Ascending aorta (tissue), 2 donors: Measurements from ENCODE around the gene ZNF532. TPM values are rescaled to one million over a fixed set of nuclear protein-coding genes. Genes with fewer than 3 reads are reported as not detected.
A peak's percentile ranks its signal among the peaks of the same experiment; 100 is the strongest.

Experiments used
- DNase-seq, 2 donors: peaks; one replicate each; pipeline ENCODE4 v3.0.0-alpha.2; 2019; ENCODE audit warnings: low spot score in 2 of 2
- H3K27ac ChIP-seq, 2 donors: fragments of 200-600 bp; sonication (generic); one replicate each; pipeline ENCODE4 v1.5.1; 2016 to 2017; ENCODE audit warnings: mild to moderate bottlenecking in 1 of 2
- H3K27me3 ChIP-seq: fragments of 200-600 bp; sonication (generic); one replicate; pipeline ENCODE4 v1.5.1; 2017
- H3K36me3 ChIP-seq, 2 donors: fragments of 200-600 bp; sonication (generic); one replicate each; pipeline ENCODE4 v1.5.1; 2016
- H3K4me1 ChIP-seq, 2 donors: fragments of 200-600 bp; sonication (generic); one replicate each; pipeline ENCODE4 v1.5.1; 2016 to 2017; ENCODE audit warnings: mild to moderate bottlenecking in 1 of 2
- H3K4me3 ChIP-seq, 2 donors: fragments of 200-600 bp; sonication (generic); one replicate each; pipeline ENCODE4 v1.5.1; 2016 to 2017; ENCODE audit warnings: mild to moderate bottlenecking in 1 of 2
- H3K9me3 ChIP-seq, 2 donors: fragments of 200-600 bp; sonication (generic); one replicate each; pipeline ENCODE4 v1.5.1; 2016
- CTCF ChIP-seq, 3 experiments: fragments of 200-600 bp in 2 of 3; fragments of 450-650 bp in 1 of 3; sonication (generic) in 2 of 3; IDR thresholded peaks; one replicate each; pipeline ENCODE4 v1.5.1; 2016 to 2019; ENCODE audit warnings: antibody characterized with exemption in 3 of 3, mild to moderate bottlenecking in 1 of 3, moderate library complexity in 1 of 3
- intact Hi-C: fragments of 100-400 bp; cut with DNase I; formaldehyde crosslinking; loops from one replicate; pipeline ENCODE4 v1.15.1; 2023
- total RNA-seq: library from RNA; depleted of rRNA; stranded (reverse); fragments of >200 nt; gene quantifications from one replicate; pipeline ENCODE4 v1.1.0, GENCODE V29; 2016

The ZNF532 gene
- total RNA-seq, 1 donor from 2014 or later = 161 TPM

DNA sequence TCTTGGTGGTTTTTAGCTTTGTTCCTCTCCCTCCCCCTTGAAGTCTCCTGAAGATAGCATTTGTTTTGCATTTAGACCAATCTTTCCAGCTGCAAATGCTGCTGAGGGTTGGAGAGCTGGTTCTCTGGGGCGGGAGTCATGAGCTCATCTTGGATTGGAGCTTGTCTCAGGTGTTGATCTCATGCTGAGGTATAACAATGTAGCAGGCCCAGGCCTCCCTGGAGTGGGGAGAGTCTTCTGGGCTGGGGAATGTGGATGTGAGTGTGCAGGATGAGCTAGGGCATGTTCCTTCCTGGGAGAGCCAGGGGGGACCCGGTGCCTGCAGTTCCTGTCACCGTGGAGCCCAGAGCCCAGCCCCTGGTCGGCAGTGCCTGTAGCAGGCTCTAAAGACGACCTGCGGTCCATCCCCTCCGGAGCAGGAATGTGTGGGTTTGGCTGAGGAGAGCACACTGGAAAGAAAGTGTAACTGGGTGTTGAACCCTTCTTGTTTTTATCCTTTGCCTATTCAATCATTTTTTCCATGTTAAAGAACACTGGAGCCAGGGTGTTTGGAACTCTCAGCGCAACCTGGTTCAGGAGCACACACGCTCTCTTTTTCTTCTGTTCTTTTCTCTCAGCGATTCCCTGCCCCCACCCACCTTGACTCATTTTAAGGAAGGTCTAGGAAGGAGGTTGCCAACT is 2.7 kb downstream of the ZNF532 start:
- peak in 1 of 2 donors; percentile 78 for DNase-seq
- Histone ChIP-seq H3K27me3 (no peaks in the 10 kb centered on the region), H3K36me3 (peaks cover 10 to 14% of the 10 kb centered on the region in 2 donors), H3K27ac (peak overlapping the region; percentile 99 to 100), H3K9me3 (no peaks in the 10 kb centered on the region), H3K4me3 (peak overlapping the region; percentile 19 to 69), H3K4me1 (peaks cover 12 to 63% of the 10 kb centered on the region in 2 donors)
- intact Hi-C loops = loop anchor here (2.0 to 5.0 kb wide), 2 partner anchors 15 to 45 kb away; no protein-coding TSS in a partner anchor
- no peak for TF ChIP-seq CTCF (IDR thresholded peaks at IDR 0.05)

DNA sequence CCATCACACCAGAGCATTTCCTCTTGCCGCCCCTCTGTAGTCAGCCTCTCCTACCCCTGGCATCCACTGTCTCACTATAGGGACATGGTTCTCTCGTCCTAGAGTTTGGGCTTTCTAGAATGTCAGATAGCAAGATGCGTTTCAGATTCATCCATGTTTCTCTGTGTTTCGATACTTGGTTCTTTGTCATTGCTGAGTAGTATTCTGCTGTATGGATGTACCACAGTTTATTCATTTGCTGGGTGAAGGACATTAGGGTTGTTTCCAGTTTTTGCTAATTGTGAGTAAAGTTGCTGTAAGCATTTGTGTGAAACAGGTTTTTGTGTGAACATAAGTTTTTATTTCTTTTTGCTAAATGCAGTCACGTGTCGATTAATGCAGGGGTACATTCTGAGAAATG is 3.8 kb downstream of the ZNF532 start:
- Histone ChIP-seq H3K4me1 (peaks cover 8 to 58% of the 10 kb centered on the region in 2 donors), H3K36me3 (peaks cover 10 to 14% of the 10 kb centered on the region in 2 donors), H3K27me3 (no peaks in the 10 kb centered on the region), H3K9me3 (no peaks in the 10 kb centered on the region), H3K27ac (peak overlapping the region; percentile 99 to 100), H3K4me3 (peak overlapping the region in 1 of 2 donors; percentile 69)
- intact Hi-C loops = loop anchor here (5.0 kb wide), 1 partner anchor 44 kb away; no protein-coding TSS in a partner anchor
- no peak for TF ChIP-seq CTCF (IDR thresholded peaks at IDR 0.05)
- DNase-seq = no peak

GRCh38 chr18:58870130-58870529 is 5.5 kb downstream of the ZNF532 start:
- peaks cover 8 to 48% of the 10 kb centered on the region in 2 donors for H3K4me1 ChIP-seq

GRCh38 chr18:58870621-58871020 is 5.9 kb downstream of the ZNF532 start:
- DNase-seq = no peak
- H3K9me3 ChIP-seq = no peaks in the 10 kb centered on the region

More at GRCh38 chr18:58870130-58870529, 5.5 kb downstream of the ZNF532 start:
- intact Hi-C loops = no loop called here
- peak in 1 of 2 donors; percentile 73 for DNase-seq
- peak overlapping the region; percentile 68 to 74 for H3K27ac ChIP-seq
- peaks cover 10 to 14% of the 10 kb centered on the region in 2 donors for H3K36me3 ChIP-seq
- no peaks in the 10 kb centered on the region for H3K9me3 ChIP-seq
- no peaks in the 10 kb centered on the region for H3K27me3 ChIP-seq
- TF ChIP-seq CTCF (IDR thresholded peaks at IDR 0.05) = no peak
- no peak overlapping the region for H3K4me3 ChIP-seq

More at GRCh38 chr18:58870621-58871020, 5.9 kb downstream of the ZNF532 start:
- intact Hi-C loops = no loop called here
- no peaks in the 10 kb centered on the region for H3K27me3 ChIP-seq
- H3K4me3 ChIP-seq = no peak overlapping the region
- H3K4me1 ChIP-seq = peaks cover 8 to 48% of the 10 kb centered on the region in 2 donors
- TF ChIP-seq CTCF (IDR thresholded peaks at IDR 0.05) = no peak
- peak overlapping the region; percentile 68 to 74 for H3K27ac ChIP-seq
- peaks cover 12 to 14% of the 10 kb centered on the region in 2 donors for H3K36me3 ChIP-seq
